Progenitor cell of endocrine pancreas (in vitro differentiated cells): ENCODE results near the gene COPB2. TPM values are rescaled to one million over a fixed set of nuclear protein-coding genes. Genes with fewer than 3 reads are reported as not detected.
"Not testable (repeated sequence)": the region's sequence is repeated elsewhere in the genome, so short reads cannot be mapped to it uniquely, and the experiment has no call there.

Source experiments
- DNase-seq: peaks from one replicate; pipeline ENCODE4 v3.0.0; 2021; ENCODE audit warnings: low spot score; ENCODE audit not compliant: unreplicated experiment
- H3K27ac Mint-ChIP-seq: 2 replicates; pipeline ENCODE4 v1.8.0; 2021; ENCODE audit warnings: mild to moderate bottlenecking, moderate library complexity, mixed read lengths
- H3K27me3 Mint-ChIP-seq: 2 replicates; pipeline ENCODE4 v1.8.0; 2021; ENCODE audit warnings: mixed read lengths
- H3K36me3 Mint-ChIP-seq: 2 replicates; pipeline ENCODE4 v1.8.0; 2022; ENCODE audit warnings: mixed read lengths; ENCODE audit not compliant: insufficient read depth
- H3K4me1 Mint-ChIP-seq: 2 replicates; pipeline ENCODE4 v1.8.0; 2021; ENCODE audit warnings: low read depth, mixed read lengths
- H3K4me3 Mint-ChIP-seq: 2 replicates; pipeline ENCODE4 v1.8.0; 2021; ENCODE audit warnings: low read depth, mild to moderate bottlenecking, moderate library complexity, mixed read lengths
- H3K9me3 Mint-ChIP-seq: 2 replicates; pipeline ENCODE4 v1.8.0; 2021; ENCODE audit warnings: low read depth, mixed read lengths
- CTCF ChIP-seq: fragments of 200-600 bp; sonication (generic); IDR thresholded peaks from one replicate; pipeline ENCODE4 v1.5.0; 2021; ENCODE audit warnings: antibody characterized with exemption, mild to moderate bottlenecking; ENCODE audit not compliant: unreplicated experiment
- total RNA-seq: library from RNA; stranded (reverse); gene quantifications from 2 replicates; pipeline ENCODE4 v1.2.1, GENCODE V29; 2021

The COPB2 gene
- total RNA-seq, 1 donor from 2014 or later: 113 TPM

DNA sequence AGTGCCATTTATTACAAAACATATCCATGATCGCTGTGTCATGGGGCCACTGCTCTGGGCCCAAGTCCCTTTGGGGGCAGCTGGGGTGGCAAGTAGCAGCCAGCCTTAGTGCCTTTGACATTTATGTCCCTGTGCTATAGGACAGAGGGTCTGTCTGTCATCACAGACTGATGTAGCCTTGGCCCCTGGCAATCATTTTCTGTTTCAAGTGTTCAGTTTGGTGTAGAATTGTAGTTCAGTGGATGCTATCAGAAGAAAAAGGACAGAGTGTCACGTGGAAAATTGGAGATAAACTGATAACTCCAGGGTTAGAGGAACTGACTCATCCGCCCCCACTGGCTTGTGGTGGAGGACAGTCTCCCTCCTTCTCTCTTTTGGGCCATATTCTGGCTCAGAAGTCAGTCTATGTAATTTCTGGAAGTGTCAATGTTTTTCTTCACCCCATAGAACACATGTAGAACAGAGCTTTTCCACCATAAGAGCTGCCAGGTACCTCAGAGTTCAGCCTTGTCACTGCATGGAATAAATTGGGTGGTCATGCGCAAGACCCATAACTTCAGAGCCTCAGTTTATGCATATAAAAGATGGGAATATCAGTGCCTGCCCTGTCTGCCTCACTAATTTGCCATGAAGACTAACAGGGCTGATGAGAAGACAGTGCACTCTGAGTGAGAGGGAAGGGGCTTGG, 50.1 kb downstream of the COPB2 start:
- Mint-ChIP-seq H3K27me3 (peaks cover 60% of the 10 kb centered on the region), H3K9me3 (peaks cover 5% of the 10 kb centered on the region), H3K36me3 (peaks cover 3% of the 10 kb centered on the region), H3K4me1 (no peaks in the 10 kb centered on the region), H3K27ac (no peak overlapping the region), H3K4me3 (no peak overlapping the region)
- no peak for DNase-seq
- no peak for TF ChIP-seq CTCF

DNA sequence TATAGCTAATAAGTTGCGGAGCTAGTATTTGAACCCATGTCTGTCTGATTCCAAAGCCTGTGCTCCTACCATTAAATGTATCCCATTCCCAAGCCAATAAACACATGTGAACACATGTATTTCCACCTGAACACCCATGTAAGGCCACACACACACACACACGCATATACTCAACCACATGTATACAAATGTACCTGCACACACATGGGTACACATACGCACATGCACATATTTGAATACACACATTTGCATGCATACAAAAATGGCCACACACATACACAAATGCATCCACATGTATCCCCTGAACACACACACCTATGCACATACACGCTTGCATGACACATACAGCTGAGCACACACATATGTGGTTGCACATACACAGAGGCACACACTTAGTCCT, 51.0 kb downstream of the COPB2 start:
- DNase-seq: no peak
- Mint-ChIP-seq H3K27ac (no peak overlapping the region), H3K4me1 (no peaks in the 10 kb centered on the region), H3K9me3 (peaks cover 5% of the 10 kb centered on the region), H3K27me3 (peaks cover 67% of the 10 kb centered on the region), H3K4me3 (no peak overlapping the region), H3K36me3 (peaks cover 3% of the 10 kb centered on the region)
- no peak for TF ChIP-seq CTCF

DNA sequence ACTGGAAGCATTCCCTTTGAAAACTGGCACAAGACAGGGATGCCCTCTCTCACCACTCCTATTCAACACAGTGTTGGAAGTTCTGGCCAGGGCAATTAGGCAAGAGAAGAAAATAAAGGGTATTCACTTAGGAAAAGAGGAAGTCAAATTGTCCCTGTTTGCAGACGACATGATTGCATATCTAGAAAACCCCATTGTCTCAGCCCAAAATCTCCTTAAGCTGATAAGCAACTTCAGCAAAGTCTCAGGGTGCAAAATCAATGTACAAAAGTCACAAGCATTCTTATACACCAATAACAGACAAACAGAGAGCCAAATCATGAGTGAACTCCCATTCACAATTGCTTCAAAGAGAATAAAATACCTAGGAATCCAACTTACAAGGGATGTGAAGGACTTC, 54.8 kb downstream of the COPB2 start:
- not testable (repeated sequence) for DNase-seq, H3K4me3 Mint-ChIP-seq, H3K27ac Mint-ChIP-seq, H3K4me1 Mint-ChIP-seq, H3K9me3 Mint-ChIP-seq, H3K36me3 Mint-ChIP-seq
- peaks cover 74% of the 10 kb centered on the region for H3K27me3 Mint-ChIP-seq

DNA sequence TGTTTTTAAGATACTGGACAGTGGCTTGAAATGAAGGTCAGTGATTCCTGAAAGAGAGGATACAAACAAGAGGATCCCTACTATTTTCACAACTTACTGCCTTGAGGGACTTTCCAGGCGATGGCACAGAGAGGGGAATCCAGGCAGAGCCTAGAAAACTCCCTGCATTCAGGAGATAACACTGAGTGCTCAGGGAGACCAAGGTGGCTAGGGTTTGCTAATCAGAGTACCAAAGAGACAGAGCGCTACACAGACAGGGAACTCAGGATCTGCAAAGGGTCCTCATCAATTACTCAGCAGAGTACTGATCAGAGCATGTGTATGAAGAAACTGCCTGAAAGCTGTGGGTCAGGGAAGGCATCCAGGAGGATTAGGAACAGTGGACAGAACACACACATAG, 57.4 kb downstream of the COPB2 start:
- no peak overlapping the region for H3K27ac Mint-ChIP-seq
- no peaks in the 10 kb centered on the region for H3K9me3 Mint-ChIP-seq
- H3K4me3 Mint-ChIP-seq: no peak overlapping the region
- no peak for DNase-seq
- peaks cover 75% of the 10 kb centered on the region for H3K27me3 Mint-ChIP-seq
- TF ChIP-seq CTCF: no peak
- no peaks in the 10 kb centered on the region for H3K4me1 Mint-ChIP-seq
- H3K36me3 Mint-ChIP-seq: no peaks in the 10 kb centered on the region

DNA sequence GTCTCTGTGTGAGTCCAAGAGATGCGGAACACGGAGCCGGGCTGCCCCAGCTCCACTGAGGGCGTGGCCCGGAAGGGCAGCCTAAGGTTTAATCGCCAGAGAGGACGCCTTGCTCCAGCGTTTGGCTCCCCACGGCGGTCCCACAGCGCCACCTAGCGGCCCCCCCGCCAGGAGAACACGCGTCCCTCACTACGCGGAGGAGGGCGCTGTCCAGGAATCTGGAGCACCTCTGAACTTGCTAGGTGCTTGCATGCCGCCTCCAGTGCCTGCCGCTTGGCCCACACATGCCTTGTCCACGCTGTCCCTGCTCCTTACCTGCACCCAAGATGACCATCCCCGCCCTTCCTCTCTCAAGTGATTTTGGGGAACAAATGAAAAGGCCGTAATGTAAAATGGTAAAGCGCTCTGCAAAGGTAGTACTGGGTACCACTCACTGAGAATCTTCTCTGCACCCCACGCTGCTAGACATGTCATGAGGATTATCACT, 60.0 kb downstream of the COPB2 start:
- no peak overlapping the region for H3K27ac Mint-ChIP-seq
- no peaks in the 10 kb centered on the region for H3K36me3 Mint-ChIP-seq
- H3K9me3 Mint-ChIP-seq: no peaks in the 10 kb centered on the region
- peak; percentile 100 for TF ChIP-seq CTCF
- H3K4me3 Mint-ChIP-seq: peak overlapping the region; percentile 45
- no peaks in the 10 kb centered on the region for H3K4me1 Mint-ChIP-seq
- H3K27me3 Mint-ChIP-seq: peaks cover 85% of the 10 kb centered on the region
- DNase-seq: peak; percentile 96

- no peaks in the 10 kb centered on the region for H3K4me1 Mint-ChIP-seq
- DNase-seq: no peak
- no peak overlapping the region for H3K27ac Mint-ChIP-seq
- TF ChIP-seq CTCF: no peak
- no peaks in the 10 kb centered on the region for H3K9me3 Mint-ChIP-seq
- H3K27me3 Mint-ChIP-seq: peaks cover 88% of the 10 kb centered on the region
- H3K36me3 Mint-ChIP-seq: no peaks in the 10 kb centered on the region
- no peak overlapping the region for H3K4me3 Mint-ChIP-seq
Measured at GRCh38 chr3:139328356-139328755, 61.1 kb downstream of the COPB2 start.
